H9 (cell line): ENCODE measurements around the gene PIK3R5. TPM values are rescaled to one million over a fixed set of nuclear protein-coding genes. Genes with fewer than 3 reads are reported as not detected.

Experiments used
- DNase-seq: peaks from one replicate; pipeline ENCODE4 v3.0.0-alpha.2; 2017
- H2AFZ ChIP-seq: one replicate; pipeline ENCODE4 v1.6.1; 2013; ENCODE audit warnings: mild to moderate bottlenecking, low read length, control low read depth, moderate library complexity
- H2AK5ac ChIP-seq: 2 replicates; pipeline ENCODE4 v1.6.1; 2013; ENCODE audit warnings: low read length, control low read depth, mixed read lengths; ENCODE audit not compliant: insufficient read length
- H2BK120ac ChIP-seq: one replicate; pipeline ENCODE4 v1.6.1; 2013; ENCODE audit warnings: low read depth, mild to moderate bottlenecking, low read length, control low read depth, inconsistent platforms; ENCODE audit not compliant: poor library complexity, severe bottlenecking
- H2BK12ac ChIP-seq: 2 replicates; pipeline ENCODE4 v1.6.1; 2013; ENCODE audit warnings: low read length, control low read depth, mixed read lengths, low read depth; ENCODE audit not compliant: insufficient read length
- H2BK15ac ChIP-seq: 2 replicates; pipeline ENCODE4 v1.6.1; 2013; ENCODE audit warnings: low read depth, low read length, control low read depth
- H2BK20ac ChIP-seq: one replicate; pipeline ENCODE4 v1.6.1; 2013; ENCODE audit warnings: low read depth, mild to moderate bottlenecking, low read length, control low read depth, inconsistent platforms; ENCODE audit not compliant: poor library complexity, severe bottlenecking
- H2BK5ac ChIP-seq: 2 replicates; pipeline ENCODE4 v1.6.1; 2013; ENCODE audit warnings: low read length, control low read depth, mixed read lengths; ENCODE audit not compliant: insufficient read length
- H3K14ac ChIP-seq: 2 replicates; pipeline ENCODE4 v1.6.1; 2013; ENCODE audit warnings: low read length, control low read depth; ENCODE audit not compliant: insufficient read depth
- H3K18ac ChIP-seq: 2 replicates; pipeline ENCODE4 v1.6.1; 2013; ENCODE audit warnings: low read depth, mild to moderate bottlenecking, mixed read lengths, low read length, control low read depth; ENCODE audit not compliant: insufficient read length
- H3K23ac ChIP-seq: 2 replicates; pipeline ENCODE4 v1.6.1; 2013; ENCODE audit warnings: low read length, control low read depth, mixed read lengths, low read depth; ENCODE audit not compliant: insufficient read length
- H3K23me2 ChIP-seq: 2 replicates; pipeline ENCODE4 v1.6.1; 2013; ENCODE audit warnings: low read depth, mild to moderate bottlenecking, mixed read lengths, low read length, control low read depth; ENCODE audit not compliant: insufficient read length, poor library complexity, severe bottlenecking
- H3K27ac ChIP-seq: 2 replicates; pipeline ENCODE4 v1.5.1; 2013; ENCODE audit warnings: low read length, control low read depth, mixed read lengths, low read depth; ENCODE audit not compliant: insufficient read length
- H3K27me3 ChIP-seq: 2 replicates; pipeline ENCODE4 v1.6.1; 2013; ENCODE audit warnings: low read length, control low read depth, inconsistent platforms; ENCODE audit not compliant: insufficient read depth
- H3K4ac ChIP-seq: 2 replicates; pipeline ENCODE4 v1.6.1; 2013; ENCODE audit warnings: low read depth, mild to moderate bottlenecking, control low read depth, inconsistent platforms, low read length, moderate library complexity
- H3K4me1 ChIP-seq: 2 replicates; pipeline ENCODE4 v1.6.1; 2013; ENCODE audit warnings: low read length, control low read depth, inconsistent platforms; ENCODE audit not compliant: insufficient read depth
- H3K4me2 ChIP-seq: 2 replicates; pipeline ENCODE4 v1.6.1; 2013; ENCODE audit warnings: low read length, control low read depth, mixed read lengths; ENCODE audit not compliant: insufficient read length, insufficient read depth
- H3K56ac ChIP-seq: 2 replicates; pipeline ENCODE4 v1.6.1; 2013; ENCODE audit warnings: low read depth, mild to moderate bottlenecking, mixed read lengths, low read length, control low read depth; ENCODE audit not compliant: insufficient read length
- H3K79me1 ChIP-seq: 2 replicates; pipeline ENCODE4 v1.6.1; 2013; ENCODE audit warnings: low read depth, mild to moderate bottlenecking, moderate library complexity, low read length, control low read depth, inconsistent platforms; ENCODE audit not compliant: insufficient read depth, poor library complexity, severe bottlenecking
- H3K79me2 ChIP-seq: 2 replicates; pipeline ENCODE4 v1.6.1; 2013; ENCODE audit warnings: low read length, control low read depth, inconsistent platforms; ENCODE audit not compliant: insufficient read depth
- H3K9ac ChIP-seq: 2 replicates; pipeline ENCODE4 v1.6.1; 2013; ENCODE audit warnings: low read length, control low read depth, mixed read lengths; ENCODE audit not compliant: insufficient read length; ENCODE audit errors: extremely low read depth
- H3K9me3 ChIP-seq: one replicate; pipeline ENCODE4 v1.6.1; 2013; ENCODE audit warnings: low read depth, low read length, inconsistent platforms; ENCODE audit not compliant: control insufficient read depth
- H3T11ph ChIP-seq: one replicate; pipeline ENCODE4 v1.6.1; 2013; ENCODE audit warnings: mild to moderate bottlenecking, low read length, control low read depth, inconsistent platforms
- H4K20me1 ChIP-seq: one replicate; pipeline ENCODE4 v1.6.1; 2013; ENCODE audit not compliant: control insufficient read depth, insufficient read length, insufficient read depth
- H4K5ac ChIP-seq: 2 replicates; pipeline ENCODE4 v1.6.1; 2013; ENCODE audit warnings: low read depth, mild to moderate bottlenecking, mixed read lengths, low read length, control low read depth; ENCODE audit not compliant: insufficient read length
- H4K8ac ChIP-seq: replicated peaks from 2 replicates; pipeline ENCODE4 v1.6.1; 2013; ENCODE audit warnings: low read length, control low read depth, mixed read lengths, low read depth; ENCODE audit not compliant: insufficient read length
- H4K91ac ChIP-seq: 2 replicates; pipeline ENCODE4 v1.6.1; 2013; ENCODE audit warnings: low read depth, mild to moderate bottlenecking, moderate library complexity, mixed read lengths, low read length, control low read depth; ENCODE audit not compliant: insufficient read length
- H3K27ac Mint-ChIP-seq, 3 experiments: 2 replicates in 2 of 3; 3 replicates in 1 of 3; pipeline ENCODE4 v1.8.0; 2020 to 2021; ENCODE audit warnings: mixed read lengths in 3 of 3, mild to moderate bottlenecking in 1 of 3, moderate library complexity in 1 of 3
- H3K27me3 Mint-ChIP-seq: 2 replicates; pipeline ENCODE4 v1.8.0; 2021; ENCODE audit warnings: low read depth, mild to moderate bottlenecking, moderate library complexity, mixed read lengths
- H3K36me3 Mint-ChIP-seq, 3 experiments: 2 replicates in 2 of 3; 3 replicates in 1 of 3; pipeline ENCODE4 v1.8.0; 2020 to 2021; ENCODE audit warnings: low read depth in 3 of 3, mixed read lengths in 3 of 3; ENCODE audit not compliant: insufficient read depth in 1 of 3
- H3K4me1 Mint-ChIP-seq, 2 experiments: 2 replicates each; pipeline ENCODE4 v1.8.0; 2020; ENCODE audit warnings: mixed read lengths in 2 of 2
- H3K4me3 Mint-ChIP-seq, 2 experiments: 2 replicates in 1 of 2; 3 replicates in 1 of 2; pipeline ENCODE4 v1.8.0; 2020 to 2021; ENCODE audit warnings: mild to moderate bottlenecking in 2 of 2, mixed read lengths in 2 of 2, moderate library complexity in 1 of 2
- H3K9me3 Mint-ChIP-seq, 2 experiments: 2 replicates in 1 of 2; 3 replicates in 1 of 2; pipeline ENCODE4 v1.8.0; 2020; ENCODE audit warnings: mild to moderate bottlenecking in 2 of 2, mixed read lengths in 2 of 2, moderate library complexity in 1 of 2
- CTCF ChIP-seq: fragments of 200-600 bp; sonication (generic); conservative IDR thresholded peaks from 3 replicates; pipeline ENCODE4 v1.8.0; 2021; ENCODE audit warnings: antibody characterized with exemption, mild to moderate bottlenecking
- WGBS: extraction: QIAGEN DNeasy Blood & Tissue Kit; methylation state at CpG from one replicate; pipeline ENCODE4 v1.1.7; 2013; ENCODE audit warnings: missing lambda C conversion rate, low lambda C conversion rate, mixed read lengths; ENCODE audit not compliant: insufficient read length; ENCODE audit errors: extremely low coverage; 5-methylcytosine and 5-hydroxymethylcytosine counted together
- total RNA-seq: library from RNA; stranded (reverse); gene quantifications from 2 replicates; pipeline ENCODE4 v1.2.1, GENCODE V29; 2021

PIK3R5 gene
- total RNA-seq, 1 experiment from 2014 or later: 1.4 TPM

GRCh38 chr17:8887834-8888703 lies 77.4 kb downstream of the PIK3R5 start:
- Mint-ChIP-seq H3K27me3 (no peaks in the 10 kb centered on the region; the same call in 1 of the 2 replicates), H3K9me3 (no peaks in the 10 kb centered on the region; a peak in 1 of 5 replicates), H3K4me3 (no peak overlapping the region), H3K36me3 (no peaks in the 10 kb centered on the region), H3K4me1 (peaks cover 2 to 16% of the 10 kb centered on the region in 2 experiments; a peak in 3 of 4 replicates), H3K27ac (no peak overlapping the region)
- no peak overlapping the region for H2BK15ac ChIP-seq
- no peak overlapping the region for H2AK5ac ChIP-seq
- TF ChIP-seq CTCF: peak; percentile 64
- no peak overlapping the region for H2AFZ ChIP-seq
- no CpG with 5 or more reads among the region's 39 CpGs for WGBS
- no peak overlapping the region for H2BK120ac ChIP-seq
- H3K23ac ChIP-seq: no peak overlapping the region
- peak; percentile 97 for DNase-seq
- H3K56ac ChIP-seq: no peak overlapping the region
- H3K4me2 ChIP-seq: no peak overlapping the region
- H4K20me1 ChIP-seq: no peaks in the 10 kb centered on the region
- no peak overlapping the region for H2BK20ac ChIP-seq
- no peak overlapping the region for H2BK5ac ChIP-seq
- H3K79me2 ChIP-seq: no peaks in the 10 kb centered on the region
- H3K4me1 ChIP-seq: no peaks in the 10 kb centered on the region
- H3K9ac ChIP-seq: no peak overlapping the region
- H3K27me3 ChIP-seq: no peaks in the 10 kb centered on the region
- no peak overlapping the region for H3K4ac ChIP-seq
- no peaks in the 10 kb centered on the region for H3K9me3 ChIP-seq
- H4K8ac ChIP-seq: no peak overlapping the region
- no peak overlapping the region for H3T11ph ChIP-seq
- H3K27ac ChIP-seq: no peak overlapping the region
- H4K5ac ChIP-seq: no peak overlapping the region
- no peaks in the 10 kb centered on the region for H3K23me2 ChIP-seq
- H3K14ac ChIP-seq: no peak overlapping the region; the same call in 1 of the 2 replicates
- no peak overlapping the region for H2BK12ac ChIP-seq
- H3K18ac ChIP-seq: peak overlapping the region; percentile 50
- no peaks in the 10 kb centered on the region for H3K79me1 ChIP-seq
- no peak overlapping the region for H4K91ac ChIP-seq
